Measurements from ENCODE around the gene HOGA1.

DNA sequence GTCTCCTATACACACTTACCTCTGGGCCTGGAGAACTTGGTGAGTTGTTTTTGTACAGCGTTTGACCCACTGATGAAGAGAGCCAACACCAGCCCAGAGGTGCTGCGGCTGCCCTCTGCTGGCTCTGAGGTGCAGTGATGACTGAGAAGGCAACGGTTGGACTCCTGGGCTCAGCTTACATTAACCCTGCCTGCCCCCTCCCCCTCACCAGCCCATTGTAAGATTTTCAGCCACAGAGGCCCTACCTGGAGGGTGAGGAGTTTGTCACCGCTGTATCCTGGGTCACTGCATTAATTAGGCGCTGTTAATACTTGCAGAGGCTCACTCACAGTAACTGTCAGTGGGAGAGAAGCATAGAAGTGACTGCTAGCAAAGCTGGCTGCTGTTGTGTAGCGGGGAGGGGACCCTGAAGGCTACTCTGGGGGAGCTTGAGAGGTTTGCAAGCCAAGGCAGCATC, 30.6 kb upstream of the HOGA1 start:
- TF ChIP-seq CTCF (optimal IDR thresholded peaks at IDR 0.05 in 1 of 3, IDR thresholded peaks at IDR 0.05 in 1 of 3, conservative IDR thresholded peaks at IDR 0.05 in 1 of 3; ENCODE audit: extremely low read depth in 1 of 3, insufficient read depth in 2 of 3, low read length in 3 of 3) (peak; percentile 90 to 98 (median 95)), EZH2 (IDR thresholded peaks at IDR 0.05; ENCODE audit: low read length) (no peak)

Data from keratinocyte (primary cell).